Neural progenitor cell (in vitro differentiated cells): Measurements from ENCODE around the gene GALNT17.

ENCODE experiments used
- EZH2 ChIP-seq: fragments of 200-600 bp; sonication (generic); IDR thresholded peaks from 2 replicates; pipeline ENCODE4 v1.6.1; 2017; ENCODE audit warnings: antibody characterized with exemption, mild to moderate bottlenecking, moderate library complexity
- TF ChIP-seq, protein P1 (sequence below): fragments of 200-600 bp; sonication (generic); IDR thresholded peaks from 2 replicates; pipeline ENCODE4 v1.5.1; 2017; ENCODE audit warnings: antibody characterized with exemption, mild to moderate bottlenecking

DNA sequence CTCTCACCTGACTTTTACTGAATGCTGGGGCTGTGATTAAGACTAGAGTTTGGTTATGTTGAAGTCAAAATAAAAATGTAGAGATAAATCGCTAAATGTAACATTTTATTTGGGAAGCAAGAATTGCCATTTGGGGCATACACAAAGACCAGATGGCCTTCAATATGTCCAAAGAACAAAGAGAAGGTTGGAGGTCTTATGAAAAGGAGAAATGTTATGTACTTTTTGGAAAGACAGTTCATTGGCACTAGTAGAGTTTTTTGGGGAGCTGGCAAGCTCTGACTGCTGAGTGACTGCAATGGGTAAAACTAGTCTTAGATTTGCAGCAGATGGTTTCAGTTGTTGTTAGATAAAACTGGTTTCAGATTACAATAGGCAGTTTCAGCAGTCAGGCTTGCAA, 35.6 kb upstream of the GALNT17 start:
- TF ChIP-seq, protein P1, sequence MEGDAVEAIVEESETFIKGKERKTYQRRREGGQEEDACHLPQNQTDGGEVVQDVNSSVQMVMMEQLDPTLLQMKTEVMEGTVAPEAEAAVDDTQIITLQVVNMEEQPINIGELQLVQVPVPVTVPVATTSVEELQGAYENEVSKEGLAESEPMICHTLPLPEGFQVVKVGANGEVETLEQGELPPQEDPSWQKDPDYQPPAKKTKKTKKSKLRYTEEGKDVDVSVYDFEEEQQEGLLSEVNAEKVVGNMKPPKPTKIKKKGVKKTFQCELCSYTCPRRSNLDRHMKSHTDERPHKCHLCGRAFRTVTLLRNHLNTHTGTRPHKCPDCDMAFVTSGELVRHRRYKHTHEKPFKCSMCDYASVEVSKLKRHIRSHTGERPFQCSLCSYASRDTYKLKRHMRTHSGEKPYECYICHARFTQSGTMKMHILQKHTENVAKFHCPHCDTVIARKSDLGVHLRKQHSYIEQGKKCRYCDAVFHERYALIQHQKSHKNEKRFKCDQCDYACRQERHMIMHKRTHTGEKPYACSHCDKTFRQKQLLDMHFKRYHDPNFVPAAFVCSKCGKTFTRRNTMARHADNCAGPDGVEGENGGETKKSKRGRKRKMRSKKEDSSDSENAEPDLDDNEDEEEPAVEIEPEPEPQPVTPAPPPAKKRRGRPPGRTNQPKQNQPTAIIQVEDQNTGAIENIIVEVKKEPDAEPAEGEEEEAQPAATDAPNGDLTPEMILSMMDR = no peak
- TF ChIP-seq EZH2 = no peak
